Memory B cell (primary cell): ENCODE measurements around the gene TRMT112.

Experiments
- ATAC-seq: fragments of 150-1000 bp; cut with Tn5 transposase; 2 replicates; pipeline ENCODE4 v1.10.0; 2021; ENCODE audit warnings: low read depth, mild to moderate bottlenecking, moderate library complexity
- DNase-seq, 2 donors: peaks; one replicate each; pipeline ENCODE4 v3.0.0; 2022; ENCODE audit warnings: low spot score in 2 of 2
- H3K27ac Mint-ChIP-seq: one replicate; pipeline ENCODE4 v1.8.0; 2022; ENCODE audit warnings: mild to moderate bottlenecking, moderate library complexity, mixed read lengths
- H3K27me3 Mint-ChIP-seq: one replicate; pipeline ENCODE4 v1.8.0; 2022; ENCODE audit warnings: mixed read lengths
- H3K36me3 Mint-ChIP-seq: one replicate; pipeline ENCODE4 v1.8.0; 2022; ENCODE audit warnings: mild to moderate bottlenecking, mixed read lengths
- H3K4me1 Mint-ChIP-seq: one replicate; pipeline ENCODE4 v1.8.0; 2022; ENCODE audit warnings: mixed read lengths
- H3K4me3 Mint-ChIP-seq: one replicate; pipeline ENCODE4 v1.8.0; 2022; ENCODE audit warnings: mild to moderate bottlenecking, moderate library complexity, mixed read lengths
- H3K9me3 Mint-ChIP-seq: one replicate; pipeline ENCODE4 v1.8.0; 2022; ENCODE audit warnings: mixed read lengths

TRMT112 gene

GRCh38 chr11:64290352-64291261 is 26.8 kb downstream of the TRMT112 start:
- DNase-seq (no peak), ATAC-seq (no peak)
- no peaks in the 10 kb centered on the region for H3K9me3 Mint-ChIP-seq
- peaks cover 19% of the 10 kb centered on the region for H3K27me3 Mint-ChIP-seq
- no peak overlapping the region for H3K27ac Mint-ChIP-seq
- H3K4me3 Mint-ChIP-seq: peak overlapping the region; percentile 87
- H3K36me3 Mint-ChIP-seq: no peaks in the 10 kb centered on the region
- peaks cover 14% of the 10 kb centered on the region for H3K4me1 Mint-ChIP-seq

GRCh38 chr11:64289002-64289564 is 28.3 kb downstream of the TRMT112 start:
- Mint-ChIP-seq H3K9me3 (no peaks in the 10 kb centered on the region), H3K36me3 (no peaks in the 10 kb centered on the region), H3K4me3 (no peak overlapping the region), H3K4me1 (peaks cover 14% of the 10 kb centered on the region), H3K27ac (no peak overlapping the region), H3K27me3 (peaks cover 13% of the 10 kb centered on the region)
- DNase-seq: no peak
- no peak for ATAC-seq

GRCh38 chr11:64288353-64288750 is 29.0 kb downstream of the TRMT112 start:
- Mint-ChIP-seq H3K9me3 (no peaks in the 10 kb centered on the region), H3K4me3 (no peak overlapping the region), H3K4me1 (peaks cover 16% of the 10 kb centered on the region), H3K27me3 (peaks cover 10% of the 10 kb centered on the region), H3K27ac (no peak overlapping the region), H3K36me3 (no peaks in the 10 kb centered on the region)
- ATAC-seq (no peak), DNase-seq (no peak)

- no peak overlapping the region for H3K4me3 Mint-ChIP-seq
- DNase-seq: no peak
- no peak overlapping the region for H3K27ac Mint-ChIP-seq
- H3K27me3 Mint-ChIP-seq: peaks cover 7% of the 10 kb centered on the region
- ATAC-seq: no peak
- H3K36me3 Mint-ChIP-seq: no peaks in the 10 kb centered on the region
- H3K4me1 Mint-ChIP-seq: peaks cover 18% of the 10 kb centered on the region
- no peaks in the 10 kb centered on the region for H3K9me3 Mint-ChIP-seq
Measured at GRCh38 chr11:64287676-64288352, 29.5 kb downstream of the TRMT112 start.

GRCh38 chr11:64286801-64287159 is 30.6 kb downstream of the TRMT112 start:
- peak overlapping the region; percentile 79 for H3K27ac Mint-ChIP-seq
- peak overlapping the region; percentile 87 for H3K4me3 Mint-ChIP-seq
- ATAC-seq: no peak
- DNase-seq: no peak
- peaks cover 3% of the 10 kb centered on the region for H3K36me3 Mint-ChIP-seq
- peaks cover 17% of the 10 kb centered on the region for H3K4me1 Mint-ChIP-seq
- H3K27me3 Mint-ChIP-seq: peaks cover 5% of the 10 kb centered on the region
- H3K9me3 Mint-ChIP-seq: no peaks in the 10 kb centered on the region

- no peaks in the 10 kb centered on the region for H3K9me3 Mint-ChIP-seq
- peak overlapping the region; percentile 99 for H3K27ac Mint-ChIP-seq
- H3K4me3 Mint-ChIP-seq: peak overlapping the region; percentile 97
- H3K4me1 Mint-ChIP-seq: peaks cover 17% of the 10 kb centered on the region
- peaks cover 5% of the 10 kb centered on the region for H3K36me3 Mint-ChIP-seq
- peaks cover 5% of the 10 kb centered on the region for H3K27me3 Mint-ChIP-seq
- ATAC-seq (no peak), DNase-seq (no peak)
Measured at GRCh38 chr11:64285885-64286800, 31.2 kb downstream of the TRMT112 start.

GRCh38 chr11:64284962-64285884 is 32.1 kb downstream of the TRMT112 start, which contains the start of gene GPR137:
Gene GPR137, plus strand, starts transcription at chr11:64285848. Its CDS starts 677 bp downstream, at chr11:64286525.
- DNase-seq (peak; percentile 98 to 100), ATAC-seq (peak; percentile 71)

GRCh38 chr11:64284048-64284961 is 33.1 kb downstream of the TRMT112 start, which contains the start of gene BAD:
Gene BAD, minus strand, starts transcription at chr11:64284665. Its CDS starts 297 bp downstream, at chr11:64284368.
- peak; percentile 80 to 87 for DNase-seq
- H3K27me3 Mint-ChIP-seq: no peaks in the 10 kb centered on the region

More at GRCh38 chr11:64284962-64285884, 32.1 kb downstream of the TRMT112 start, which contains the start of gene GPR137:
- H3K4me1 Mint-ChIP-seq: peaks cover 13% of the 10 kb centered on the region
- H3K36me3 Mint-ChIP-seq: peaks cover 6% of the 10 kb centered on the region
- peak within 1 kb of the TSS; percentile 99 for H3K27ac Mint-ChIP-seq
- no peaks in the 10 kb centered on the region for H3K9me3 Mint-ChIP-seq
- H3K27me3 Mint-ChIP-seq: no peaks in the 10 kb centered on the region
- H3K4me3 Mint-ChIP-seq: peak within 1 kb of the TSS; percentile 97

GRCh38 chr11:64283092-64283491 is 34.3 kb downstream of the TRMT112 start:
- ATAC-seq: no peak
- H3K27me3 Mint-ChIP-seq: no peaks in the 10 kb centered on the region
- H3K36me3 Mint-ChIP-seq: peaks cover 11% of the 10 kb centered on the region
- H3K4me3 Mint-ChIP-seq: peak overlapping the region; percentile 51
- peaks cover 13% of the 10 kb centered on the region for H3K4me1 Mint-ChIP-seq
- H3K9me3 Mint-ChIP-seq: no peaks in the 10 kb centered on the region
- no peak for DNase-seq
- peak overlapping the region; percentile 99 for H3K27ac Mint-ChIP-seq

More at GRCh38 chr11:64284048-64284961, 33.1 kb downstream of the TRMT112 start, which contains the start of gene BAD:
- peaks cover 13% of the 10 kb centered on the region for H3K4me1 Mint-ChIP-seq
- no peaks in the 10 kb centered on the region for H3K9me3 Mint-ChIP-seq
- H3K36me3 Mint-ChIP-seq: peaks cover 6% of the 10 kb centered on the region
- peak within 1 kb of the TSS; percentile 99 for H3K27ac Mint-ChIP-seq
- ATAC-seq: peak; percentile 74
- H3K4me3 Mint-ChIP-seq: peak within 1 kb of the TSS; percentile 97

GRCh38 chr11:64281957-64282770 is 35.2 kb downstream of the TRMT112 start:
- no peak overlapping the region for H3K4me3 Mint-ChIP-seq
- ATAC-seq: no peak
- H3K36me3 Mint-ChIP-seq: peaks cover 11% of the 10 kb centered on the region
- H3K27ac Mint-ChIP-seq: peak overlapping the region; percentile 62
- no peaks in the 10 kb centered on the region for H3K27me3 Mint-ChIP-seq
- no peak for DNase-seq
- peaks cover 13% of the 10 kb centered on the region for H3K4me1 Mint-ChIP-seq
- no peaks in the 10 kb centered on the region for H3K9me3 Mint-ChIP-seq

- Mint-ChIP-seq H3K9me3 (no peaks in the 10 kb centered on the region), H3K27ac (no peak overlapping the region), H3K36me3 (peaks cover 11% of the 10 kb centered on the region), H3K4me3 (no peak overlapping the region), H3K27me3 (no peaks in the 10 kb centered on the region), H3K4me1 (peaks cover 3% of the 10 kb centered on the region)
- DNase-seq: no peak
- ATAC-seq: no peak
Measured at GRCh38 chr11:64278576-64279190, 38.7 kb downstream of the TRMT112 start.
